Effector memory CD4-positive, alpha-beta T cell (primary cell): ENCODE data around the gene SYTL3.
"Not testable (repeated sequence)": the region's sequence is repeated elsewhere in the genome, so short reads cannot be mapped to it uniquely, and the experiment has no call there.

Experiments
- DNase-seq, 3 donors: peaks; one replicate each; pipeline ENCODE4 v3.0.0-alpha.2; 2020
- H3K27ac ChIP-seq: 2 replicates; pipeline ENCODE4 v1.7.0; 2013; ENCODE audit warnings: mild to moderate bottlenecking, low read length, moderate library complexity; ENCODE audit not compliant: insufficient read depth, poor library complexity, severe bottlenecking
- H3K27me3 ChIP-seq: replicated peaks from 2 replicates; pipeline ENCODE4 v1.7.0; 2013; ENCODE audit warnings: mild to moderate bottlenecking, low read length; ENCODE audit not compliant: insufficient read depth, control insufficient read depth, poor library complexity, severe bottlenecking
- H3K36me3 ChIP-seq: 2 replicates; pipeline ENCODE4 v1.7.0; 2013; ENCODE audit warnings: mild to moderate bottlenecking, low read length, moderate library complexity; ENCODE audit not compliant: control insufficient read depth, insufficient read depth
- H3K4me1 ChIP-seq: 2 replicates; pipeline ENCODE4 v1.7.0; 2013; ENCODE audit warnings: low read length, mild to moderate bottlenecking; ENCODE audit not compliant: control insufficient read depth, insufficient read depth, poor library complexity, severe bottlenecking
- H3K4me3 ChIP-seq: 2 replicates; pipeline ENCODE4 v1.7.0; 2013; ENCODE audit warnings: low read length, low read depth, mild to moderate bottlenecking; ENCODE audit not compliant: insufficient read depth, poor library complexity, severe bottlenecking
- H3K9me3 ChIP-seq: 2 replicates; pipeline ENCODE4 v1.7.0; 2013; ENCODE audit warnings: mild to moderate bottlenecking, low read length, moderate library complexity; ENCODE audit not compliant: control insufficient read depth

SYTL3 gene

GRCh38 chr6:158610319-158610968 lies 39.4 kb upstream of the SYTL3 start:
- no peak overlapping the region for H3K27ac ChIP-seq
- DNase-seq = no peak
- peaks cover 67% of the 10 kb centered on the region for H3K36me3 ChIP-seq
- H3K9me3 ChIP-seq = no peaks in the 10 kb centered on the region
- no peak overlapping the region for H3K4me3 ChIP-seq
- H3K27me3 ChIP-seq = no peaks in the 10 kb centered on the region
- H3K4me1 ChIP-seq = no peaks in the 10 kb centered on the region

- H3K36me3 ChIP-seq = peaks cover 61% of the 10 kb centered on the region
Measured at GRCh38 chr6:158611039-158611438, 38.8 kb upstream of the SYTL3 start.

GRCh38 chr6:158611541-158612370 lies 38.1 kb upstream of the SYTL3 start:
- no peak overlapping the region for H3K27ac ChIP-seq
- no peaks in the 10 kb centered on the region for H3K4me1 ChIP-seq
- no peak overlapping the region for H3K4me3 ChIP-seq
- no peak for DNase-seq
- H3K9me3 ChIP-seq = no peaks in the 10 kb centered on the region
- H3K27me3 ChIP-seq = no peaks in the 10 kb centered on the region
- peaks cover 56% of the 10 kb centered on the region for H3K36me3 ChIP-seq

More at GRCh38 chr6:158611039-158611438, 38.8 kb upstream of the SYTL3 start:
- Histone ChIP-seq H3K9me3 (no peaks in the 10 kb centered on the region), H3K27me3 (no peaks in the 10 kb centered on the region), H3K4me1 (no peaks in the 10 kb centered on the region), H3K4me3 (no peak overlapping the region), H3K27ac (no peak overlapping the region)
- DNase-seq = no peak

GRCh38 chr6:158614606-158615005 lies 35.2 kb upstream of the SYTL3 start:
- H3K4me1 ChIP-seq, H3K9me3 ChIP-seq, H3K27ac ChIP-seq, H3K4me3 ChIP-seq, H3K27me3 ChIP-seq, DNase-seq: not testable (repeated sequence)
- H3K36me3 ChIP-seq = peaks cover 28% of the 10 kb centered on the region

GRCh38 chr6:158618289-158618688 lies 31.6 kb upstream of the SYTL3 start:
- H3K4me1 ChIP-seq, H3K27ac ChIP-seq, H3K27me3 ChIP-seq, H3K4me3 ChIP-seq, H3K9me3 ChIP-seq, DNase-seq: not testable (repeated sequence)
- peaks cover 18% of the 10 kb centered on the region for H3K36me3 ChIP-seq

GRCh38 chr6:158619922-158620801 lies 29.7 kb upstream of the SYTL3 start:
- peaks cover 27% of the 10 kb centered on the region for H3K36me3 ChIP-seq
- no peak for DNase-seq
- no peaks in the 10 kb centered on the region for H3K27me3 ChIP-seq
- no peaks in the 10 kb centered on the region for H3K9me3 ChIP-seq
- H3K27ac ChIP-seq = no peak overlapping the region
- no peaks in the 10 kb centered on the region for H3K4me1 ChIP-seq
- no peak overlapping the region for H3K4me3 ChIP-seq

- H3K36me3 ChIP-seq = peaks cover 36% of the 10 kb centered on the region
- no peaks in the 10 kb centered on the region for H3K4me1 ChIP-seq
- DNase-seq = no peak
Measured at GRCh38 chr6:158620963-158621693, 28.7 kb upstream of the SYTL3 start.

GRCh38 chr6:158621694-158622544 lies 27.9 kb upstream of the SYTL3 start:
- no peak overlapping the region for H3K4me3 ChIP-seq
- no peaks in the 10 kb centered on the region for H3K4me1 ChIP-seq
- no peak overlapping the region for H3K27ac ChIP-seq
- no peak for DNase-seq
- H3K27me3 ChIP-seq = no peaks in the 10 kb centered on the region
- no peaks in the 10 kb centered on the region for H3K9me3 ChIP-seq
- H3K36me3 ChIP-seq = peaks cover 41% of the 10 kb centered on the region

More at GRCh38 chr6:158620963-158621693, 28.7 kb upstream of the SYTL3 start:
- H3K9me3 ChIP-seq = no peaks in the 10 kb centered on the region
- H3K4me3 ChIP-seq = no peak overlapping the region
- no peaks in the 10 kb centered on the region for H3K27me3 ChIP-seq
- H3K27ac ChIP-seq = no peak overlapping the region
